Muscle of leg (tissue), 16 donors: Measurements from ENCODE around the gene CNTNAP1. TPM values are rescaled to one million over a fixed set of nuclear protein-coding genes. Genes with fewer than 3 reads are reported as not detected.

Source experiments
- DNase-seq: peaks from one replicate; pipeline ENCODE4 v3.0.0; 2013
- H3K27ac ChIP-seq: one replicate; pipeline ENCODE4 v1.5.1; 2013; ENCODE audit warnings: mild to moderate bottlenecking, low read length, control low read depth
- H3K27me3 ChIP-seq: one replicate; pipeline ENCODE4 v1.6.1; 2013; ENCODE audit warnings: low read length; ENCODE audit not compliant: control insufficient read depth, insufficient read depth
- H3K36me3 ChIP-seq: one replicate; pipeline ENCODE4 v1.6.1; 2013; ENCODE audit warnings: low read length; ENCODE audit not compliant: control insufficient read depth, insufficient read depth
- H3K4me1 ChIP-seq: one replicate; pipeline ENCODE4 v1.6.1; 2013; ENCODE audit warnings: low read length; ENCODE audit not compliant: control insufficient read depth, insufficient read depth
- H3K4me3 ChIP-seq: one replicate; pipeline ENCODE4 v1.5.1; 2013; ENCODE audit warnings: low read length, control low read depth
- H3K9me3 ChIP-seq: replicated peaks from 2 replicates; pipeline ENCODE4 v1.6.1; 2013; ENCODE audit warnings: low read depth, low read length; ENCODE audit not compliant: control insufficient read depth
- WGBS: methylation state at CpG from one replicate; pipeline ENCODE4 v1.1.5; 2013; ENCODE audit warnings: missing lambda C conversion rate; ENCODE audit not compliant: insufficient coverage; 5-methylcytosine and 5-hydroxymethylcytosine counted together
- long read RNA-seq, 11 donors: transcript quantifications; one replicate each; lab custom pipeline, GENCODE V29; 2026
- polyA plus RNA-seq, 8 donors: library from polyadenylated mRNA; unstranded; fragments of 120-200 nt; gene quantifications; one replicate each; pipeline versions ENCODE4 v1.2.1 to v1.2.3, GENCODE V29; 2013; ENCODE audit warnings: inconsistent platforms in 1 of 8, low replicate concordance in 1 of 8; ENCODE audit not compliant: insufficient read length in 8 of 8, insufficient read depth in 1 of 8
- total RNA-seq: library from RNA; stranded (reverse); fragments of 120-200 nt; gene quantifications from one replicate; pipeline ENCODE4 v1.2.4, GENCODE V29; 2013

The CNTNAP1 gene
- 8.1 TPM for total RNA-seq
- 10 to 100 TPM in 6 of 8 donors, 1 to 10 TPM in 2; 9.0 to 15.7 (median 13.1) TPM for polyA plus RNA-seq
- long read RNA-seq, donor 1: 0 reads
- long read RNA-seq, donor 2: 0 reads
- long read RNA-seq, donor 3, partial matches to known transcripts: 8 of 8 reads
- long read RNA-seq, donor 3, other reads (novel, unspliced or antisense): 0 of 8 reads
- long read RNA-seq, donor 4, full-length matches to known transcripts: 1 of 1 reads
- long read RNA-seq, donor 4, partial matches to known transcripts: 0 of 1 reads
- long read RNA-seq, donor 4, other reads (novel, unspliced or antisense): 0 of 1 reads
- long read RNA-seq, donor 5: 0 reads
- long read RNA-seq, donor 6: 0 reads
- long read RNA-seq, donor 7: 0 reads
- long read RNA-seq, donor 8, partial matches to known transcripts: 0 of 1 reads
- long read RNA-seq, donor 8, other reads (novel, unspliced or antisense): 0 of 1 reads
- long read RNA-seq, donor 9, full-length matches to known transcripts: 1 of 1 reads
- long read RNA-seq, donor 9, partial matches to known transcripts: 0 of 1 reads
- long read RNA-seq, donor 9, other reads (novel, unspliced or antisense): 0 of 1 reads
- long read RNA-seq, donor 10: 0 reads
- long read RNA-seq, donor 11: 0 reads

DNA sequence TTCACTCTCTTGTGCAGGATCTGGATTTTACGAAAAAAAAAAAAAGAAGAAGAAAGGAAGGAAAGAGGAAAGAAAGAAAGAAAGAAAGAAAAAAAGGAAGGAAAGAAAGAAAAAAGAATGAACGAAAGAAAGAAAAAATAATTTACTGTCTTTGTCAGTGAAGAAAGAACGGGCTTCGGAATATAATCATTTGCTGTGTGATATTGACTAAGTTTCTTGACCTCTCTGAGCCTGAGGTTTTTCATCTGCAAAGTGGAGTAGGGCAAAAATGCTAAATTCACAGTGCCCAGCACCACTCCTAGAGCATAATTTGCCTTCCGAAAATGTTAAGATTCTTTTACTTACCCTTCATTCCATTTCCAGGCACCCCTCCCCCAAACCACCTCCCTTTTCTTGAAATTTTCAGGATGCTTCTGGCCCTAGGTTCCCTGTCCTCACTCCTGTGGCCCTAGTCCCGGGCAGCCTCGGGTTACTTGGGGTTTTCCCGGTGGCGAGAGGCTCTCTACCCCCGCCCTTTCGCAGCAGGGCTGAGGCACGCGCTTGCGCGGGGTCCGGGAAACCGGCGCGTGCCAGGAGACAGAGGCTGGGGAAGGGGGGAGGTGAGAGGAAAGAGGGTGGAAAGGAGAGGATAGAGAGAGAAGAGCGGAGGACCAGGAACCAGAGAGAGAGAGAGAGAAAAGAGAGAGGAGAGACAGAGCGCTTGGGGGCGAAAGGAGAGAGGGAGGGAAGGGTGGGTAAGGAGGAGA is at the start of gene CNTNAP1:
CNTNAP1 (plus strand) TSS at position 556 of the 746 bp plus-strand sequence. CDS start 299 bp downstream, outside the sequence.
- Histone ChIP-seq H3K4me3 (peak within 1 kb of the TSS; percentile 53), H3K4me1 (peaks cover 66% of the 10 kb centered on the region), H3K9me3 (no peaks in the 10 kb centered on the region), H3K36me3 (peaks cover 2% of the 10 kb centered on the region), H3K27me3 (peaks cover 59% of the 10 kb centered on the region), H3K27ac (peak within 1 kb of the TSS; percentile 82)
- WGBS: 1% methylated on average over 18 of the region's 22 CpGs
- peak; percentile 89 for DNase-seq

DNA sequence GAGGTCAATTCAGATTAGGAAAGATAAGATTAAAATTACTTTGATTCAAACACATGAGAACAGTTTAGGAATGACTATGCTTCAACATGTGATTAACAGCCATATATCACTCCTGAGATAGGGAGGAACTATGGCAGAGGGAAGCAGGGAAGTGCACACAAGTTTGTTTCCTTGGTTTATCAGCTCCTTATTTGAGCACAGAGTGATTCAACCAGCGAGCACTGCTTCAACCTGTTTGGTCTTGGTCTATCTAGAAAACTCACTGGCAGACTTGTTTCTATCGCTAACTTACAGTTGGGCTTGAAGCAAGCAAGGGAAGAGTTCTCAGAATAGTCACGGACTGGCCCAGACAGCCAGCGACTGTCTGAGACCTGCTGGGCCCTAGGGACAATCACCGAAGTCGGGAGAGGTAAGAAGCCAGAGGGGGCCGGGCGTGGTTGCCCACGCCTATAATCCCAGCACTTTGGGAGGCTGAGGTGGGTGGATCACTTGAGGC is 49.3 kb upstream of the CNTNAP1 start:
- no peaks in the 10 kb centered on the region for H3K4me1 ChIP-seq
- no peak overlapping the region for H3K27ac ChIP-seq
- no peaks in the 10 kb centered on the region for H3K36me3 ChIP-seq
- H3K27me3 ChIP-seq: peaks cover 2% of the 10 kb centered on the region
- no peak overlapping the region for H3K4me3 ChIP-seq
- 64% methylated on average over 6 of the region's 9 CpGs for WGBS
- H3K9me3 ChIP-seq: no peaks in the 10 kb centered on the region
- no peak for DNase-seq

DNA sequence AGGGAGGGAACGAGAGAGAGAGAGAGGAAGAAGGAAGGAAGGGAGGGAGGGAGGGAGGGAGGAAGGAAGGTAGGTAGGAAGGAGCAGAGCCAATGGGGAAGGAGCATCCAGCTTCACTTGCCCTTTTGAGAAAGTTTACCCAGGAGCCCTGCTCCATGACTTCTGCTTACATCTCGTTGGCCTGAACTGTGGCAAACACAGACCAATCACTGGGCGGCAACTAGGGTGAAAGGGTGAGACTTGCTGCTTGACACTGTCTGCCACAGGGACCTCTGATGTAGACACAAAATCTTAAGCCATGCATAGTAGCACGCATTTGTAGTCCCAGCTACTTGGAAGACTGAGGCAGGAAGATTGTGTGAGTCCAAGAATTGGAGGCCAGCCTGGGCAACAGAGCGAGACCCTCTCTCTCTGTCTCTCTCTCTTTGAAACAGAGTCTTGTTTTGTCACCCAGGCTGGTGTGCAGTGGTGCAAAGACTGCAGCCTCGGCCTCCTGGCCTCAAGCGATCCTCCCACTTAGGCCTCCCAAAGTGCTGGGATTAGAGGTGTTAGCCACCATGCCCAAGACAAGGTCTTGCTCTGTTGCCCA is 42.7 kb upstream of the CNTNAP1 start:
- H3K36me3 ChIP-seq: no peaks in the 10 kb centered on the region
- 60% methylated on average over 3 of the region's 7 CpGs for WGBS
- H3K4me1 ChIP-seq: no peaks in the 10 kb centered on the region
- H3K27me3 ChIP-seq: peaks cover 2% of the 10 kb centered on the region
- no peak overlapping the region for H3K27ac ChIP-seq
- DNase-seq: no peak
- H3K4me3 ChIP-seq: no peak overlapping the region
- H3K9me3 ChIP-seq: no peaks in the 10 kb centered on the region

DNA sequence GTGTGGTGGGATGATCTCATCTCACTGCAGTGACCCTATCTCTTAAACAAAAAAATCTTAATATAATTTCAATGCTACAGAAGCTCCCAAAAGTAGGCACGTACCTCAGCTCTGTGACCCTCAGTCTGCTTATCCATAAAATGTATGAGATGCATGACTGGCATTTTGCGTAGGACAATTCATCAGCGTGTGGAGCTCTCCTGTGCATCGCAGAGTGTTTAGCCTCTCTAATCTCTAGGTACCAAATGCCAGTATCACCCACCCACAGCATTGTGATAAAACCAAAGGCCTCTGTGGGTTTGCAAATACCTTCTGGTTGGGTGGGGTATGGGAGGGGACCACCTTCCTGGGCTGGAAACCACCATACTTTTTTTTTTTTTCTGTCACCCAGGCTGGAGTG is 42.2 kb upstream of the CNTNAP1 start:
- H3K27me3 ChIP-seq: peaks cover 2% of the 10 kb centered on the region
- H3K27ac ChIP-seq: no peak overlapping the region
- no peaks in the 10 kb centered on the region for H3K9me3 ChIP-seq
- no peak for DNase-seq
- WGBS: no CpG with 5 or more reads among the region's 4 CpGs
- no peaks in the 10 kb centered on the region for H3K36me3 ChIP-seq
- H3K4me3 ChIP-seq: no peak overlapping the region
- no peaks in the 10 kb centered on the region for H3K4me1 ChIP-seq

DNA sequence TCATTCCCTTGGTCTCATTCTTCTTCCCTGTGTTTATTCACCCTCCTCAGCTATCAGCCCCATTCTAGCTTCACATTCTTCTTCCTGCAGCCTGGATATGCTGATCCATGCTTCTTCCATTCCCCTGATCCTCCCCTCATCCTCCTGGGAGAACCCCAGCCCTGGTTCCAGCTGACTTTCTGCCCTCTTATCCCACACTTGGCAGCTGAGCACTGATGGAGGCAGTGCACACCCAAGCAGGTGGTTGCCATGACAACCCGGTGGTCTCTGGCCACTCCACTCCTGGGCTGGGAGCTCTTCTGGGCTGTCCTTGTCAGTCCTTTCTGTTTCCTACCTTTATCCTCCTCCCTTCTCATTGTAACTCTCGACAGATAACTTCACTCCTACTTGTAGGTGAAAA is 40.0 kb upstream of the CNTNAP1 start:
- DNase-seq: no peak
- Histone ChIP-seq H3K36me3 (no peaks in the 10 kb centered on the region), H3K4me1 (no peaks in the 10 kb centered on the region), H3K9me3 (no peaks in the 10 kb centered on the region), H3K27me3 (no peaks in the 10 kb centered on the region), H3K4me3 (no peak overlapping the region), H3K27ac (no peak overlapping the region)
- 18% methylated on average over 2 of the region's 2 CpGs for WGBS

DNA sequence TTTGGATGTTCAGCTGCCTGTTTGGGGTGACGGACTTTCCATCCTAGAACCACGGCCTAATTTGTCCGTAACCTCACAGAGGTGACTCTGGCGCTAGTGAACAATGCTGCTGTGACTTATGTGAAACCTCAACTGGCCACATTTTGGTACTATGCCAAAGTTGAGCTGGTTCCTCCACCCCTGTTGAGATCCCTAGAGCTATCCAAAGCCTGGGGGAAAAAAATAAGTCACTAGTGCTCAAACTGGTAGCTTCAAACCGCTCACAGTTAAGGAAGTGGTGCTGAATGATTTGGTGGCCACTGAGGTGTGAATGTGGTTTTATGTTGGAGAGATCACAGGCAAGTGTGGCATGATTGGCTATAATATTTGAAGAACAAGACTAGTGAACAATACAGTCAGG is 34.6 kb upstream of the CNTNAP1 start:
- H3K4me1 ChIP-seq: no peaks in the 10 kb centered on the region
- no peak overlapping the region for H3K27ac ChIP-seq
- WGBS: 75% methylated on average over 5 of the region's 5 CpGs
- DNase-seq: no peak
- no peaks in the 10 kb centered on the region for H3K9me3 ChIP-seq
- H3K27me3 ChIP-seq: no peaks in the 10 kb centered on the region
- H3K4me3 ChIP-seq: no peak overlapping the region
- H3K36me3 ChIP-seq: no peaks in the 10 kb centered on the region

DNA sequence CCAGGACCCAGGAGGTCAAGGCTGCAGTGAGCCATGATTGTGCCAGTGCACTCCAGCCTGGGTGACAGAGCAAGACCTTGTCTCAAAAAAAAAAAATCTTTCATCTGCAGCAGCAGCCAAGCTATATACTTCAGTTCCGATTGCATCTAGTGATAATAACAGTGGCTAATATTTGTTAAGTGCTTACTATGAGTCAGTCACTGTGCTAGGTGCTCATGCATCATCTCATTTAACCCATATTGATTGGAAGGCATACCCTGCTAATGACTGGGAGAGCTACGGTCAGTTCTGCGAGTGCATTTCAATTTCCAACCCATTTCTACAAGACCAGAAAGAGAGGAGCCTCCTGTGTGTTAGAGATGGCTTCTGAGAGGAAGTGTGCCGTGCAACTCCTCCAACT is 30.9 kb upstream of the CNTNAP1 start:
- Histone ChIP-seq H3K9me3 (no peaks in the 10 kb centered on the region), H3K36me3 (no peaks in the 10 kb centered on the region), H3K27me3 (peaks cover 7% of the 10 kb centered on the region), H3K4me1 (peaks cover 15% of the 10 kb centered on the region), H3K4me3 (no peak overlapping the region), H3K27ac (no peak overlapping the region)
- no CpG with 5 or more reads among the region's 4 CpGs for WGBS
- no peak for DNase-seq

DNA sequence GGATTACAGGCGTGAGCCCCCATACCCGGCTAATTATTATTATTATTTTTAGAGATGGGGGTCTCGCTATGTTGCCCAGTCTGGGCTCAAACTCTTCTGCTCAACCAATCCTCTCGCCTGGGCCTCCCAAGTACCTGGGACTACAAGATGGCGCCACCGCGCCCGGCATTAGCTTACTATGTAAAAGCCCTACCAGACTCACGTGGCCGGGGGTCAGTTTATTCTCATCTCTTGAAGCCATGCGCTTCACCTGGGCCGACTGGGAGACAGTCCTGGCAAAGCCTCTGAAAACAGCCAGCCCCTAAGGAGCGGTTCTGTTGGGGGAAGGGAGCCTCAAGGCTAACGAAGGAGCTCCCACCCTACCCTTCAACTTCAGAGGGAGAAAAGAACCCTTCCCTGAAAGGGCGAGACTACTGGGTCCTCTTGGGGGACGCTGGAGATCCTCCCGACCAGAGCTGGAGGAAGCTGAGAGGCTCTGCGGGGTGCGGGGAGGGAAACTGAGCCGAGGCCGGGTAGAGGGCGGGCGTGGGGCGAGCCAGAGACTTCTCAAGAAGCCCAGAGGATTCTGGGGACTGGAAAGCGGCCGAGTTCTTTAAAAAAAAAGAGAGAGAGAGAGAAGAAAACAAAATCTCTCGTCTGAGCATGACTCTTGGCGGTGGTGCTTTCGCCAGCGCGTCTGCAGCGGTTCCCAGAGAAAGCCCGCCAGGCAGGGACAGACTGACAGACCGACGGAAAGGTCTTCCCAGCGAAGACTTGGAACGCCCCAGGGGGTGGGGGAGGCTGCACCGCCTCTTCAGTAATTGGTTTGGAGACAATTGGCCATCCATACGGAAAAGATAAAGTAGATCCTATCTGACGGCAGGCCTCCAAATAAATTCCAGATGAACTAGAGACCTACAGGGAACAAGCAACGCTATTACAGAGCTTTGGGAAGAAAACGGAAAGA is 28.9 kb upstream of the CNTNAP1 start:
- peak; percentile 96 for DNase-seq
- H3K27me3 ChIP-seq: peaks cover 7% of the 10 kb centered on the region
- H3K36me3 ChIP-seq: no peaks in the 10 kb centered on the region
- peak overlapping the region; percentile 88 for H3K27ac ChIP-seq
- H3K4me3 ChIP-seq: peak overlapping the region; percentile 41
- WGBS: 4% methylated on average over 23 of the region's 42 CpGs
- H3K9me3 ChIP-seq: no peaks in the 10 kb centered on the region
- H3K4me1 ChIP-seq: peaks cover 15% of the 10 kb centered on the region

DNA sequence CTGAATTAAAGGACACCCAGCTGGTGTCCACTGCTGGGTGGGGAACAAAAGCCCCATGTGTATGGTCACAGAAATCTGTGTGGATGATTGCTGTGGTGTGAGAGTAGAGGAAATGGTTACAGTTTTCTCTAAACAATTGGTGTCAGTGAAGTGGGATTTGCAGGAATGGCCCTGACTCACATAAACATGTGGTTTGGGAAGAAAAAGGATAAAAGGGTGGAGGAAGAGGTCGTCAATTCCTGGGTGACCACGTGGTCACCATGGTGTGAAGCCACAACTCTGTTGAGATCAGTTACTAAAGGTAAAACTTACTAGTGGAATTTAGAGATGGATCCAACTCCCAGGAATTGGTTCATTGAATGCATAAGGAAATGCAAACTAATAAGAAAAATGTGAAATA is 26.8 kb upstream of the CNTNAP1 start:
- Histone ChIP-seq H3K9me3 (no peaks in the 10 kb centered on the region), H3K36me3 (no peaks in the 10 kb centered on the region), H3K4me3 (no peak overlapping the region), H3K27ac (no peak overlapping the region), H3K4me1 (peaks cover 18% of the 10 kb centered on the region), H3K27me3 (peaks cover 7% of the 10 kb centered on the region)
- WGBS: 58% methylated on average over 2 of the region's 2 CpGs
- DNase-seq: no peak
